ENCODE results near the gene ACTN4. TPM values are rescaled to one million over a fixed set of nuclear protein-coding genes. Genes with fewer than 3 reads are reported as not detected.

Gene ACTN4
- total and polyA plus RNA-seq, 10 of the 15 experiments (the other 5 are each of a cell fraction or from before 2014, with no cell fraction given): 2.4 to 293 (median 72.5) TPM

DNA sequence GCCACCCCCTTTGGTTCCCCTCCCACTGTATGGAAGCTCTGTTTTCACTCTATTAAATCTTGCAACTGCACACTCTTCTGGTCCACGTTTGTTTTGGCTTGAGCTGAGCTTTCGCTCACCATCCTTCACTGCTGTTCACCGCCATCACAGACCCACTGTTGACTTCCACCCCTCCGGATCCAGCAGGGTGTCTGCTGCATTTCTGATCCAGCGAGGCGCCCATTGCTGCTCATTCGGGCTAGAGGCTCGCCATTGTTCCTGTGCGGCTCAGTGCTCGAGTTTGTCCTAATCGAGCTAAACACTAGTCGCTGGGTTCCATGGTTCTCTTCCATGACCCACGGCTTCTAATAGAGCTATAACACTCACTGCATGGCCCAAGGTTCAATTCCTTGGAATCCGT lies 42.7 kb downstream of the ACTN4 start:
- Histone ChIP-seq H3K9ac (ENCODE audit: control insufficient read depth, insufficient read depth, low read length) (no peak overlapping the region), H4K20me1 (ENCODE audit: control insufficient read depth, insufficient read depth) (no peaks in the 10 kb centered on the region), H3K27me3 (replicated peaks in 1 of 2; ENCODE audit: control insufficient read depth in 2 of 2, insufficient read depth in 2 of 2, low read length in 1 of 2) (no peaks in the 10 kb centered on the region), H2AFZ (ENCODE audit: control insufficient read depth, low read depth, low read length) (no peak overlapping the region), H3K4me3 (no peak overlapping the region), H3K4me2 (ENCODE audit: control insufficient read depth, insufficient read depth) (no peak overlapping the region), H3K27ac (ENCODE audit: control insufficient read depth, insufficient read depth) (no peak overlapping the region), H3K9me3 (replicated peaks; ENCODE audit: control insufficient read depth, insufficient read depth, low read length) (no peaks in the 10 kb centered on the region), H3K79me2 (ENCODE audit: control insufficient read depth, insufficient read depth, low read length) (peaks cover 54% of the 10 kb centered on the region), H3K36me3 (ENCODE audit: control insufficient read depth in 2 of 2, insufficient read depth in 2 of 2, low read length in 1 of 2) (peaks cover 8 to 9% of the 10 kb centered on the region in 2 experiments; a peak in 3 of 4 replicates), H3K4me1 (ENCODE audit: control insufficient read depth, insufficient read depth, low read length) (peaks cover 54% of the 10 kb centered on the region)
- no TSS peak for BruUV-seq (replicated peaks)
- RAD21 ChIA-PET (ENCODE audit: unreplicated experiment): no interaction called here
- FAIRE-seq: no peak
- ATAC-seq: no peak
- intact Hi-C loops (cut with micrococcal nuclease; ENCODE audit: unreplicated experiment): no loop called here
- no peak for DNase-seq (ENCODE audit: low read depth, low spot score)
- 92% methylated on average over 14 of the region's 14 CpGs for WGBS (ENCODE audit: insufficient coverage, insufficient replicate concordance, low lambda C conversion rate, missing lambda C conversion rate)
- in situ Hi-C loops (cut with MboI): no loop called here
- POLR2A ChIA-PET: interaction anchor here (1.0 kb wide), 1 partner anchor 24 kb away, joined by 3 read pairs; no protein-coding TSS in a partner anchor
- CTCF ChIA-PET: interaction anchor here (1.0 kb wide), 1 partner anchor 45 kb away, joined by 3 read pairs; no protein-coding TSS in a partner anchor
- SMC1A ChIA-PET (ENCODE audit: uncharacterized antibody, unreplicated experiment): interaction anchor here (0.9 kb wide), 1 partner anchor 14 kb away, joined by 3 read pairs; no protein-coding TSS in a partner anchor
- TF ChIP-seq, protein P1, sequence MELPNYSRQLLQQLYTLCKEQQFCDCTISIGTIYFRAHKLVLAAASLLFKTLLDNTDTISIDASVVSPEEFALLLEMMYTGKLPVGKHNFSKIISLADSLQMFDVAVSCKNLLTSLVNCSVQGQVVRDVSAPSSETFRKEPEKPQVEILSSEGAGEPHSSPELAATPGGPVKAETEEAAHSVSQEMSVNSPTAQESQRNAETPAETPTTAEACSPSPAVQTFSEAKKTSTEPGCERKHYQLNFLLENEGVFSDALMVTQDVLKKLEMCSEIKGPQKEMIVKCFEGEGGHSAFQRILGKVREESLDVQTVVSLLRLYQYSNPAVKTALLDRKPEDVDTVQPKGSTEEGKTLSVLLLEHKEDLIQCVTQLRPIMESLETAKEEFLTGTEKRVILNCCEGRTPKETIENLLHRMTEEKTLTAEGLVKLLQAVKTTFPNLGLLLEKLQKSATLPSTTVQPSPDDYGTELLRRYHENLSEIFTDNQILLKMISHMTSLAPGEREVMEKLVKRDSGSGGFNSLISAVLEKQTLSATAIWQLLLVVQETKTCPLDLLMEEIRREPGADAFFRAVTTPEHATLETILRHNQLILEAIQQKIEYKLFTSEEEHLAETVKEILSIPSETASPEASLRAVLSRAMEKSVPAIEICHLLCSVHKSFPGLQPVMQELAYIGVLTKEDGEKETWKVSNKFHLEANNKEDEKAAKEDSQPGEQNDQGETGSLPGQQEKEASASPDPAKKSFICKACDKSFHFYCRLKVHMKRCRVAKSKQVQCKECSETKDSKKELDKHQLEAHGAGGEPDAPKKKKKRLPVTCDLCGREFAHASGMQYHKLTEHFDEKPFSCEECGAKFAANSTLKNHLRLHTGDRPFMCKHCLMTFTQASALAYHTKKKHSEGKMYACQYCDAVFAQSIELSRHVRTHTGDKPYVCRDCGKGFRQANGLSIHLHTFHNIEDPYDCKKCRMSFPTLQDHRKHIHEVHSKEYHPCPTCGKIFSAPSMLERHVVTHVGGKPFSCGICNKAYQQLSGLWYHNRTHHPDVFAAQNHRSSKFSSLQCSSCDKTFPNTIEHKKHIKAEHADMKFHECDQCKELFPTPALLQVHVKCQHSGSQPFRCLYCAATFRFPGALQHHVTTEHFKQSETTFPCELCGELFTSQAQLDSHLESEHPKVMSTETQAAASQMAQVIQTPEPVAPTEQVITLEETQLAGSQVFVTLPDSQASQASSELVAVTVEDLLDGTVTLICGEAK (IDR thresholded peaks at IDR 0.05; ENCODE audit: borderline replicate concordance): no peak
- no peak for TF ChIP-seq RAD51 (IDR thresholded peaks at IDR 0.05)
- no peak for TF ChIP-seq MAX (IDR thresholded peaks at IDR 0.05; ENCODE audit: low read depth, low read length)
- TF ChIP-seq SPI1 (IDR thresholded peaks at IDR 0.05; ENCODE audit: borderline replicate concordance, insufficient read depth, low read depth, low read length): no peak
- TF ChIP-seq ETV6 (conservative IDR thresholded peaks at IDR 0.05 in 1 of 2, IDR thresholded peaks at IDR 0.05 in 1 of 2; ENCODE audit: borderline replicate concordance in 1 of 2, low read depth in 1 of 2): no peak
- no peak for TF ChIP-seq ESRRA (IDR thresholded peaks at IDR 0.05; ENCODE audit: low read length)
- no peak for TF ChIP-seq USF2 (IDR thresholded peaks at IDR 0.05; ENCODE audit: borderline replicate concordance, low read depth, low read length)
- TF ChIP-seq PBX3 (IDR thresholded peaks at IDR 0.05; ENCODE audit: insufficient replicate concordance, low read depth, low read length): no peak
- TF ChIP-seq CREB1 (IDR thresholded peaks at IDR 0.05; ENCODE audit: low read depth): no peak
- no peak for TF ChIP-seq HSF1 (IDR thresholded peaks at IDR 0.05; ENCODE audit: low read depth, low read length)
- TF ChIP-seq TBL1XR1 (IDR thresholded peaks at IDR 0.05; ENCODE audit: low read depth, low read length): no peak
- no peak for TF ChIP-seq POLR2AphosphoS2 (IDR thresholded peaks at IDR 0.05; ENCODE audit: low read depth, low read length)
- TF ChIP-seq, protein P2, sequence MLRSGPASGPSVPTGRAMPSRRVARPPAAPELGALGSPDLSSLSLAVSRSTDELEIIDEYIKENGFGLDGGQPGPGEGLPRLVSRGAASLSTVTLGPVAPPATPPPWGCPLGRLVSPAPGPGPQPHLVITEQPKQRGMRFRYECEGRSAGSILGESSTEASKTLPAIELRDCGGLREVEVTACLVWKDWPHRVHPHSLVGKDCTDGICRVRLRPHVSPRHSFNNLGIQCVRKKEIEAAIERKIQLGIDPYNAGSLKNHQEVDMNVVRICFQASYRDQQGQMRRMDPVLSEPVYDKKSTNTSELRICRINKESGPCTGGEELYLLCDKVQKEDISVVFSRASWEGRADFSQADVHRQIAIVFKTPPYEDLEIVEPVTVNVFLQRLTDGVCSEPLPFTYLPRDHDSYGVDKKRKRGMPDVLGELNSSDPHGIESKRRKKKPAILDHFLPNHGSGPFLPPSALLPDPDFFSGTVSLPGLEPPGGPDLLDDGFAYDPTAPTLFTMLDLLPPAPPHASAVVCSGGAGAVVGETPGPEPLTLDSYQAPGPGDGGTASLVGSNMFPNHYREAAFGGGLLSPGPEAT (IDR thresholded peaks at IDR 0.05; ENCODE audit: low read depth): no peak

Measured in GM12878 (cell line).